Naive thymus-derived CD4-positive, alpha-beta T cell (primary cell): Measurements from ENCODE around the gene AP5B1. TPM values are rescaled to one million over a fixed set of nuclear protein-coding genes. Genes with fewer than 3 reads are reported as not detected.
"Not testable (repeated sequence)": the region's sequence is repeated elsewhere in the genome, so short reads cannot be mapped to it uniquely, and the experiment has no call there.

Experiments used
- ATAC-seq: fragments of 150-1000 bp; cut with Tn5 transposase; 2 replicates; pipeline ENCODE4 v1.10.0; 2021; ENCODE audit warnings: mild to moderate bottlenecking, moderate library complexity
- CTCF ChIA-PET: fragments of 350-600 bp; sonication (Branson Sonifier 250); formaldehyde crosslinking; loops from one replicate; lab custom pipeline; 2021; ENCODE audit warnings: antibody characterized with exemption; lab: Charles Lee
- POLR2A ChIA-PET: fragments of 350-600 bp; sonication (Branson Sonifier 250); formaldehyde crosslinking; loops from one replicate; lab custom pipeline; 2021; ENCODE audit warnings: antibody characterized with exemption, inconsistent platforms; lab: Charles Lee
- DNase-seq, 9 donors: peaks; one replicate each; pipeline versions ENCODE4 v3.0.0 to v3.0.0-alpha.2; 2020 to 2022; ENCODE audit warnings: mixed read lengths in 1 of 9
- H3K27ac ChIP-seq: one replicate; pipeline ENCODE4 v1.7.0; 2013; ENCODE audit warnings: mild to moderate bottlenecking, low read depth, low read length, moderate library complexity
- H3K27me3 ChIP-seq, 2 donors: one replicate each; pipeline ENCODE4 v1.7.0; 2013; ENCODE audit warnings: low read length in 2 of 2, mild to moderate bottlenecking in 2 of 2, moderate library complexity in 2 of 2; ENCODE audit not compliant: control insufficient read depth in 2 of 2, insufficient read depth in 2 of 2
- H3K36me3 ChIP-seq, 3 experiments: 1 replicate in 2 of 3; 2 replicates in 1 of 3; pipeline ENCODE4 v1.7.0; 2013; ENCODE audit warnings: low read length in 3 of 3, mild to moderate bottlenecking in 3 of 3, moderate library complexity in 1 of 3; ENCODE audit not compliant: insufficient read depth in 3 of 3, control insufficient read depth in 2 of 3
- H3K4me1 ChIP-seq, 2 donors: one replicate each; pipeline ENCODE4 v1.7.0; 2013; ENCODE audit warnings: low read length in 2 of 2, mild to moderate bottlenecking in 2 of 2, moderate library complexity in 1 of 2; ENCODE audit not compliant: control insufficient read depth in 2 of 2, insufficient read depth in 2 of 2
- H3K4me3 ChIP-seq: 2 replicates; pipeline ENCODE4 v1.7.0; 2013; ENCODE audit warnings: mild to moderate bottlenecking, low read length
- H3K9me3 ChIP-seq, 3 experiments: 1 replicate in 2 of 3; 2 replicates in 1 of 3; pipeline ENCODE4 v1.7.0; 2013; ENCODE audit warnings: low read length in 3 of 3; ENCODE audit not compliant: control insufficient read depth in 2 of 3
- H3K27ac Mint-ChIP-seq, 9 donors: one replicate each; pipeline ENCODE4 v1.8.0; 2020 to 2022; ENCODE audit warnings: mixed read lengths in 9 of 9, mild to moderate bottlenecking in 8 of 9, moderate library complexity in 5 of 9, inconsistent platforms in 2 of 9
- H3K27me3 Mint-ChIP-seq, 5 donors: one replicate each; pipeline ENCODE4 v1.8.0; 2021 to 2022; ENCODE audit warnings: mixed read lengths in 5 of 5, mild to moderate bottlenecking in 1 of 5
- H3K36me3 Mint-ChIP-seq, 5 donors: one replicate each; pipeline ENCODE4 v1.8.0; 2020 to 2022; ENCODE audit warnings: mixed read lengths in 5 of 5, mild to moderate bottlenecking in 3 of 5, inconsistent platforms in 1 of 5
- H3K4me1 Mint-ChIP-seq, 7 donors: one replicate each; pipeline ENCODE4 v1.8.0; 2020 to 2022; ENCODE audit warnings: mixed read lengths in 7 of 7, mild to moderate bottlenecking in 3 of 7, inconsistent platforms in 1 of 7
- H3K4me3 Mint-ChIP-seq, 10 donors: one replicate each; pipeline ENCODE4 v1.8.0; 2020 to 2022; ENCODE audit warnings: mild to moderate bottlenecking in 10 of 10, mixed read lengths in 10 of 10, moderate library complexity in 6 of 10, inconsistent platforms in 2 of 10
- H3K9me3 Mint-ChIP-seq, 11 donors: one replicate each; pipeline ENCODE4 v1.8.0; 2020 to 2022; ENCODE audit warnings: mixed read lengths in 11 of 11, mild to moderate bottlenecking in 4 of 11, inconsistent platforms in 1 of 11, moderate library complexity in 1 of 11
- intact Hi-C, 2 donors: fragments of 100-400 bp; cut with micrococcal nuclease; formaldehyde crosslinking; loops; one replicate each; pipeline ENCODE4 v1.15.1; 2023
- polyA plus RNA-seq, 2 donors: library from polyadenylated mRNA; unstranded; fragments of 300-500 nt; fragmentation: Illumina TruSeq; gene quantifications; one replicate each; pipeline ENCODE4 v1.2.3, GENCODE V29; 2021
- total RNA-seq, 6 experiments: library from RNA in 5 of 6; stranded (reverse) in 5 of 6; gene quantifications; 1 replicate in 5 of 6; 2 replicates in 1 of 6; pipeline ENCODE4 v1.2.3 and lab custom pipeline; 2021 to 2026

Gene AP5B1
- total and polyA plus RNA-seq, 7 experiments from 2014 or later, result 8.8 to 31.0 (median 21.7) TPM

- intact Hi-C loops, result no loop called here
- H3K4me1 Mint-ChIP-seq, result no peaks in the 10 kb centered on the region
- Histone ChIP-seq H3K36me3 (no peaks in the 10 kb centered on the region), H3K27me3 (peaks cover 0 to 4% of the 10 kb centered on the region in 2 donors), H3K4me1 (no peaks in the 10 kb centered on the region), H3K9me3 (no peaks in the 10 kb centered on the region), H3K4me3 (no peak overlapping the region), H3K27ac (no peak overlapping the region)
- POLR2A ChIA-PET, result no interaction called here
- no peaks in the 10 kb centered on the region for H3K36me3 Mint-ChIP-seq
- no peak overlapping the region for H3K27ac Mint-ChIP-seq
- H3K4me3 Mint-ChIP-seq, result no peak overlapping the region
- peaks cover 0 to 6% (median 0%) of the 10 kb centered on the region in 11 donors for H3K9me3 Mint-ChIP-seq
- ATAC-seq, result no peak
- no peak for DNase-seq
- peaks cover 15 to 29% (median 22%) of the 10 kb centered on the region in 5 donors for H3K27me3 Mint-ChIP-seq
- CTCF ChIA-PET, result no interaction called here
Measured at GRCh38 chr11:65741185-65741584, 39.6 kb downstream of the AP5B1 start.

GRCh38 chr11:65739022-65739421, 41.8 kb downstream of the AP5B1 start:
- POLR2A ChIA-PET, result interaction anchor here (2.0 kb wide), 1 partner anchor 17 kb away, joined by 5 read pairs; no protein-coding TSS in a partner anchor
- no peak for ATAC-seq
- Histone ChIP-seq H3K27me3 (peaks cover 0 to 4% of the 10 kb centered on the region in 2 donors), H3K9me3 (no peaks in the 10 kb centered on the region), H3K4me3 (no peak overlapping the region), H3K4me1 (no peaks in the 10 kb centered on the region), H3K36me3 (no peaks in the 10 kb centered on the region), H3K27ac (no peak overlapping the region)
- DNase-seq, result no peak
- Mint-ChIP-seq H3K4me1 (no peaks in the 10 kb centered on the region), H3K9me3 (peaks cover 0 to 6% (median 0%) of the 10 kb centered on the region in 11 donors), H3K36me3 (no peaks in the 10 kb centered on the region), H3K4me3 (no peak overlapping the region), H3K27ac (no peak overlapping the region), H3K27me3 (peaks cover 12 to 31% (median 17%) of the 10 kb centered on the region in 5 donors)
- intact Hi-C loops, result no loop called here
- CTCF ChIA-PET, result no interaction called here

GRCh38 chr11:65736810-65737209, 44.0 kb downstream of the AP5B1 start:
- POLR2A ChIA-PET, result interaction anchor here (2.0 kb wide), 1 partner anchor 15 kb away, joined by 5 read pairs; no protein-coding TSS in a partner anchor

GRCh38 chr11:65735111-65735510, 45.7 kb downstream of the AP5B1 start:
- peaks cover 5 to 42% (median 19%) of the 10 kb centered on the region in 5 donors for H3K27me3 Mint-ChIP-seq
- not testable (repeated sequence) for H3K9me3 ChIP-seq, H3K36me3 Mint-ChIP-seq, H3K27ac Mint-ChIP-seq, DNase-seq, H3K4me3 ChIP-seq, ATAC-seq, H3K9me3 Mint-ChIP-seq, H3K4me1 ChIP-seq, H3K4me1 Mint-ChIP-seq, H3K4me3 Mint-ChIP-seq, H3K36me3 ChIP-seq, H3K27me3 ChIP-seq, H3K27ac ChIP-seq
- intact Hi-C loops, result loop anchor here in 1 of 2 donors (1.0 kb wide), 1 partner anchor 31 kb away; no protein-coding TSS in a partner anchor
- CTCF ChIA-PET, result interaction anchor here (1.1 kb wide), 1 partner anchor 84 kb away, joined by 3 read pairs; no protein-coding TSS in a partner anchor
- POLR2A ChIA-PET, result interaction anchor here (0.6 kb wide), 1 partner anchor 60 kb away, joined by 3 read pairs; no protein-coding TSS in a partner anchor

More at GRCh38 chr11:65736810-65737209, 44.0 kb downstream of the AP5B1 start:
- H3K9me3 ChIP-seq, result no peaks in the 10 kb centered on the region
- intact Hi-C loops, result no loop called here
- no peak overlapping the region for H3K27ac ChIP-seq
- Mint-ChIP-seq H3K36me3 (peaks cover 0 to 2% (median 0%) of the 10 kb centered on the region in 5 donors), H3K27ac (no peak overlapping the region), H3K27me3 (peaks cover 12 to 43% (median 19%) of the 10 kb centered on the region in 5 donors), H3K4me1 (no peaks in the 10 kb centered on the region), H3K4me3 (no peak overlapping the region), H3K9me3 (peaks cover 0 to 6% (median 0%) of the 10 kb centered on the region in 11 donors)
- CTCF ChIA-PET, result interaction anchor here (0.6 kb wide), 1 partner anchor 35 kb away, joined by 3 read pairs; no protein-coding TSS in a partner anchor
- ATAC-seq, result no peak
- peaks cover 0 to 4% of the 10 kb centered on the region in 2 donors for H3K27me3 ChIP-seq
- H3K4me1 ChIP-seq, result no peaks in the 10 kb centered on the region
- H3K4me3 ChIP-seq, result no peak overlapping the region
- no peak for DNase-seq
- no peaks in the 10 kb centered on the region for H3K36me3 ChIP-seq

- peaks cover 0 to 4% (median 0%) of the 10 kb centered on the region in 5 donors for H3K36me3 Mint-ChIP-seq
Measured at GRCh38 chr11:65730461-65730860, 50.3 kb downstream of the AP5B1 start.

GRCh38 chr11:65727865-65728264, 52.9 kb downstream of the AP5B1 start:
- H3K36me3 Mint-ChIP-seq, result peaks cover 0 to 4% (median 0%) of the 10 kb centered on the region in 5 donors

More at GRCh38 chr11:65730461-65730860, 50.3 kb downstream of the AP5B1 start:
- Mint-ChIP-seq H3K27me3 (peaks cover 0 to 19% (median 9%) of the 10 kb centered on the region in 5 donors), H3K4me1 (peaks cover 0 to 2% (median 0%) of the 10 kb centered on the region in 7 donors), H3K4me3 (no peak overlapping the region), H3K27ac (no peak overlapping the region), H3K9me3 (peaks cover 0 to 3% (median 0%) of the 10 kb centered on the region in 11 donors)
- Histone ChIP-seq H3K27me3 (no peaks in the 10 kb centered on the region), H3K9me3 (no peaks in the 10 kb centered on the region), H3K4me3 (no peak overlapping the region), H3K27ac (no peak overlapping the region), H3K36me3 (no peaks in the 10 kb centered on the region), H3K4me1 (no peaks in the 10 kb centered on the region)
- no peak for DNase-seq
- CTCF ChIA-PET, result no interaction called here
- intact Hi-C loops, result no loop called here
- POLR2A ChIA-PET, result no interaction called here
- ATAC-seq, result no peak

More at GRCh38 chr11:65727865-65728264, 52.9 kb downstream of the AP5B1 start:
- Histone ChIP-seq H3K9me3 (no peaks in the 10 kb centered on the region), H3K36me3 (no peaks in the 10 kb centered on the region), H3K27ac (no peak overlapping the region), H3K27me3 (no peaks in the 10 kb centered on the region), H3K4me3 (no peak overlapping the region), H3K4me1 (no peaks in the 10 kb centered on the region)
- Mint-ChIP-seq H3K4me3 (no peak overlapping the region), H3K27ac (no peak overlapping the region), H3K9me3 (peaks cover 0 to 3% (median 0%) of the 10 kb centered on the region in 11 donors), H3K27me3 (peaks cover 0 to 16% (median 8%) of the 10 kb centered on the region in 5 donors), H3K4me1 (peaks cover 0 to 2% (median 0%) of the 10 kb centered on the region in 7 donors)
- intact Hi-C loops, result no loop called here
- ATAC-seq (no peak), DNase-seq (no peak)
- ChIA-PET POLR2A (interaction anchor here (0.5 kb wide), 1 partner anchor 33 kb away, joined by 4 read pairs; no protein-coding TSS in a partner anchor), CTCF (interaction anchor here (0.7 kb wide), 1 partner anchor 620 kb away, joined by 3 read pairs; no protein-coding TSS in a partner anchor)
